Natural killer cell (primary cell): ENCODE measurements around the gene DGCR8. TPM values are rescaled to one million over a fixed set of nuclear protein-coding genes. Genes with fewer than 3 reads are reported as not detected.

Experiments used
- ATAC-seq, 3 donors: fragments of 150-1000 bp in 2 of 3; fragments of 200-7000 bp in 1 of 3; cut with Tn5 transposase; 1 replicate in 1 of 3; 2 replicates in 2 of 3; pipeline ENCODE4 v1.10.0; 2021; ENCODE audit warnings: mild to moderate bottlenecking in 2 of 3, moderate library complexity in 2 of 3
- DNase-seq, 2 donors: peaks; one replicate each; pipeline versions ENCODE4 v3.0.0 to v3.0.0-alpha.2; 2013 to 2021; ENCODE audit warnings: mixed read lengths in 1 of 2
- H3K27ac ChIP-seq: one replicate; pipeline ENCODE4 v1.5.1; 2013; ENCODE audit warnings: mild to moderate bottlenecking, low read length
- H3K27me3 ChIP-seq: one replicate; pipeline ENCODE4 v1.6.1; 2013; ENCODE audit warnings: low read length; ENCODE audit not compliant: control insufficient read depth, insufficient read depth
- H3K36me3 ChIP-seq: one replicate; pipeline ENCODE4 v1.6.1; 2013; ENCODE audit warnings: low read length; ENCODE audit not compliant: control insufficient read depth, insufficient read depth
- H3K4me1 ChIP-seq: one replicate; pipeline ENCODE4 v1.6.1; 2013; ENCODE audit warnings: low read length; ENCODE audit not compliant: control insufficient read depth, insufficient read depth
- H3K4me3 ChIP-seq: one replicate; pipeline ENCODE4 v1.5.1; 2013; ENCODE audit warnings: low read length
- H3K9me3 ChIP-seq: one replicate; pipeline ENCODE4 v1.6.1; 2013; ENCODE audit warnings: low read length; ENCODE audit not compliant: control insufficient read depth, insufficient read depth
- H3K27ac Mint-ChIP-seq, 2 donors: one replicate each; pipeline ENCODE4 v1.8.0; 2022; ENCODE audit warnings: mild to moderate bottlenecking in 2 of 2, mixed read lengths in 2 of 2, moderate library complexity in 1 of 2
- H3K27me3 Mint-ChIP-seq, 2 donors: one replicate each; pipeline ENCODE4 v1.8.0; 2022; ENCODE audit warnings: low read depth in 2 of 2, mixed read lengths in 2 of 2
- H3K36me3 Mint-ChIP-seq: one replicate; pipeline ENCODE4 v1.8.0; 2022; ENCODE audit warnings: mixed read lengths
- H3K4me1 Mint-ChIP-seq, 2 donors: one replicate each; pipeline ENCODE4 v1.8.0; 2022; ENCODE audit warnings: mixed read lengths in 2 of 2
- H3K4me3 Mint-ChIP-seq: one replicate; pipeline ENCODE4 v1.8.0; 2022; ENCODE audit warnings: mild to moderate bottlenecking, moderate library complexity, mixed read lengths
- H3K9me3 Mint-ChIP-seq, 2 donors: one replicate each; pipeline ENCODE4 v1.8.0; 2022; ENCODE audit warnings: mixed read lengths in 2 of 2
- CTCF ChIP-seq: fragments of 200-600 bp; IDR thresholded peaks from one replicate; pipeline ENCODE4 v1.8.0; 2022; ENCODE audit warnings: antibody characterized with exemption
- WGBS: methylation state at CpG from one replicate; pipeline ENCODE4 v1.1.7; 2013; ENCODE audit warnings: missing lambda C conversion rate; ENCODE audit not compliant: insufficient coverage; 5-methylcytosine and 5-hydroxymethylcytosine counted together
- intact Hi-C: fragments of 100-400 bp; cut with micrococcal nuclease; formaldehyde crosslinking; loops from one replicate; pipeline ENCODE4 v1.14.2; 2022
- total RNA-seq, 4 donors: library from RNA; stranded (reverse); fragments of 120-200 nt in 1 of 4; gene quantifications; one replicate each; pipeline versions ENCODE4 v1.2.3 to v1.2.4, GENCODE V29; 2013 to 2022

DGCR8 gene
- total RNA-seq, 3 donors from 2014 or later (not counting 1 experiment from before 2014, with no cell fraction given), result 45.3 to 64.7 (median 64.0) TPM

DNA sequence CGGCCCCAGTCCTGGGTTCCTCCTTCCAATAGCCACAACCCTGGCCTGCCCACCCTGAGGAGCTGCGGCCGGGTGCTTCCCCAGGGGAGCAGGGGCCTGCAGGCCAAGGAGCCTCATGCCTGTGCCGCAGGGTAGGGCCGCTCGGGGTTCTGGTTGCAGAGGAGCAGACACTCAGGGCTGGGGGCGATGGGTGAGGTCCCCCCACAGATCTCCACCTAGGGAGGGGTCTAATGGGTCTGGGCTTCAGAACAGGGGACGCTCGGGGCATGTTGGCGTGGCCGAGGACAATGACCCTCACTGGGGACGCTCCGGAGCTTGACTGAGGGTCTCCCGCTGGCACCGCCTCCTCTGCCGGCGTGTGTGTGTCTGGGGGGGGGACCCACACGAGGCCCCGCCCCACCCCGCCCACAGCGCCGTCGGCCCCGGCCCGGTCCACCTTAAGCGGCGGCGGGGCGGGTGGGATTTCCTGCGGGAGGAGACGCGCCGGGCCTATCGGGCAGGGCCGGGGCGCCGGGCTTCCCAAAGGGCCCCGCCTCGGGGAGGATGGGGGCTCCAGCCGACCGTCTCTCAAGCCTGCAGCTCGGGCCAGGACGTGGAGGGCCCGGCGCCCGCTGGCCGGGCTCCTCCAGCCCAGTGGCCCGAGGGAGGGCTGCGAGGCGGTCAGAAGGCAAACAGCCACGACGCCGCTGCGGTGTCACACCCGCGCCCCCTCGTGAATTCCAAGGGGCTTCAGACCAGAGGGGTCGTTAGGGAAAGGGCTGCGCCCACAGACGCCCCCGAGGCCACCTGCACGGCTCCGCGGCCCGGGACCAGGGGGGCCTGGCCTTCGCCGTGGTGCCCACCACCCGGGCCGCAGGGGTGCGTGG, 50.9 kb downstream of the DGCR8 start:
- H3K4me1 Mint-ChIP-seq, result peaks cover 0 to 20% of the 10 kb centered on the region in 2 donors
- H3K9me3 Mint-ChIP-seq, result no peaks in the 10 kb centered on the region
- H3K4me3 Mint-ChIP-seq, result peak overlapping the region; percentile 74
- peak overlapping the region; percentile 66 for H3K4me3 ChIP-seq
- peak overlapping the region; percentile 67 for H3K27ac ChIP-seq
- H3K4me1 ChIP-seq, result peaks cover 42% of the 10 kb centered on the region
- H3K27me3 ChIP-seq, result no peaks in the 10 kb centered on the region
- no peaks in the 10 kb centered on the region for H3K36me3 Mint-ChIP-seq
- H3K27me3 Mint-ChIP-seq, result no peaks in the 10 kb centered on the region
- TF ChIP-seq CTCF, result no peak
- no peaks in the 10 kb centered on the region for H3K9me3 ChIP-seq
- DNase-seq (peak; percentile 66 to 86), ATAC-seq (peak; percentile 75 to 83 (median 82))
- WGBS, result 5% methylated on average over 70 of the region's 70 CpGs
- peak overlapping the region in 1 of 2 donors; percentile 35 for H3K27ac Mint-ChIP-seq
- H3K36me3 ChIP-seq, result peaks cover 4% of the 10 kb centered on the region
- intact Hi-C loops, result loop anchor here (2.0 kb wide), 1 partner anchor 14 kb away; the partner anchor contains the start of genes RANBP1 and TRMT2A

GRCh38 chr22:20131597-20131858, 51.5 kb downstream of the DGCR8 start, which contains the start of gene ZDHHC8:
ZDHHC8 (plus strand) TSS chr22:20131804; CDS start chr22:20131948, 144 bp downstream.
- intact Hi-C loops, result loop anchor here (2.0 kb wide), 1 partner anchor 15 kb away; the partner anchor contains the start of genes RANBP1 and TRMT2A
- 0% methylated on average over 43 of the region's 43 CpGs for WGBS
- H3K27me3 Mint-ChIP-seq, result no peaks in the 10 kb centered on the region
- no peaks in the 10 kb centered on the region for H3K36me3 Mint-ChIP-seq
- peak within 1 kb of the TSS in 1 of 2 donors; percentile 35 for H3K27ac Mint-ChIP-seq
- ATAC-seq, result peak; percentile 74 to 80 (median 77)
- peak within 1 kb of the TSS; percentile 66 for H3K4me3 ChIP-seq
- H3K4me1 ChIP-seq, result peaks cover 46% of the 10 kb centered on the region
- peaks cover 0 to 25% of the 10 kb centered on the region in 2 donors for H3K4me1 Mint-ChIP-seq
- no peaks in the 10 kb centered on the region for H3K9me3 Mint-ChIP-seq
- peak within 1 kb of the TSS; percentile 67 for H3K27ac ChIP-seq
- H3K27me3 ChIP-seq, result no peaks in the 10 kb centered on the region
- DNase-seq, result peak; percentile 29 to 68
- no peak for TF ChIP-seq CTCF
- H3K9me3 ChIP-seq, result no peaks in the 10 kb centered on the region
- peak within 1 kb of the TSS; percentile 74 for H3K4me3 Mint-ChIP-seq
- H3K36me3 ChIP-seq, result no peaks in the 10 kb centered on the region

- Histone ChIP-seq H3K4me3 (peak overlapping the region; percentile 50), H3K9me3 (no peaks in the 10 kb centered on the region), H3K27ac (no peak overlapping the region), H3K4me1 (peaks cover 46% of the 10 kb centered on the region), H3K36me3 (no peaks in the 10 kb centered on the region), H3K27me3 (no peaks in the 10 kb centered on the region)
- Mint-ChIP-seq H3K4me1 (peaks cover 0 to 28% of the 10 kb centered on the region in 2 donors), H3K4me3 (peak overlapping the region; percentile 74), H3K27ac (no peak overlapping the region), H3K27me3 (no peaks in the 10 kb centered on the region), H3K9me3 (no peaks in the 10 kb centered on the region), H3K36me3 (no peaks in the 10 kb centered on the region)
- ATAC-seq, result peak; percentile 2 to 23 (median 22)
- no peak for TF ChIP-seq CTCF
- under 1% methylated on average over 72 of the region's 72 CpGs for WGBS
- intact Hi-C loops, result loop anchor here (2.0 kb wide), 1 partner anchor 15 kb away; the partner anchor contains the start of genes RANBP1 and TRMT2A
- DNase-seq, result peak in 1 of 2 donors; percentile 55
Observed at GRCh38 chr22:20131859-20132685, 52.0 kb downstream of the DGCR8 start.
